NB4 (cell line): ENCODE data around the gene SAMM50.

ENCODE experiments used
- POLR2A ChIP-seq: IDR thresholded peaks from 2 replicates; pipeline ENCODE4 v1.6.1; 2011; ENCODE audit warnings: mild to moderate bottlenecking; ENCODE audit not compliant: insufficient read length; ENCODE audit errors: extremely low read depth
- TF ChIP-seq, protein P1 (sequence below): IDR thresholded peaks from one replicate; pipeline ENCODE4 v1.5.1; 2012; ENCODE audit warnings: low read depth, low read length

GRCh38 chr22:43919106-43919973 lies 35.9 kb upstream of the SAMM50 start:
- TF ChIP-seq, protein P1, sequence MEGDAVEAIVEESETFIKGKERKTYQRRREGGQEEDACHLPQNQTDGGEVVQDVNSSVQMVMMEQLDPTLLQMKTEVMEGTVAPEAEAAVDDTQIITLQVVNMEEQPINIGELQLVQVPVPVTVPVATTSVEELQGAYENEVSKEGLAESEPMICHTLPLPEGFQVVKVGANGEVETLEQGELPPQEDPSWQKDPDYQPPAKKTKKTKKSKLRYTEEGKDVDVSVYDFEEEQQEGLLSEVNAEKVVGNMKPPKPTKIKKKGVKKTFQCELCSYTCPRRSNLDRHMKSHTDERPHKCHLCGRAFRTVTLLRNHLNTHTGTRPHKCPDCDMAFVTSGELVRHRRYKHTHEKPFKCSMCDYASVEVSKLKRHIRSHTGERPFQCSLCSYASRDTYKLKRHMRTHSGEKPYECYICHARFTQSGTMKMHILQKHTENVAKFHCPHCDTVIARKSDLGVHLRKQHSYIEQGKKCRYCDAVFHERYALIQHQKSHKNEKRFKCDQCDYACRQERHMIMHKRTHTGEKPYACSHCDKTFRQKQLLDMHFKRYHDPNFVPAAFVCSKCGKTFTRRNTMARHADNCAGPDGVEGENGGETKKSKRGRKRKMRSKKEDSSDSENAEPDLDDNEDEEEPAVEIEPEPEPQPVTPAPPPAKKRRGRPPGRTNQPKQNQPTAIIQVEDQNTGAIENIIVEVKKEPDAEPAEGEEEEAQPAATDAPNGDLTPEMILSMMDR: no peak
- no peak for TF ChIP-seq POLR2A
